Measurements from ENCODE around the gene ADAMTS12. TPM values are rescaled to one million over a fixed set of nuclear protein-coding genes. Genes with fewer than 3 reads are reported as not detected.

ADAMTS12 gene
- total and polyA plus RNA-seq, 9 of the 15 experiments (the other 6 are each of a cell fraction or from before 2014, with no cell fraction given), result 0.11 TPM; not detected in 8

DNA sequence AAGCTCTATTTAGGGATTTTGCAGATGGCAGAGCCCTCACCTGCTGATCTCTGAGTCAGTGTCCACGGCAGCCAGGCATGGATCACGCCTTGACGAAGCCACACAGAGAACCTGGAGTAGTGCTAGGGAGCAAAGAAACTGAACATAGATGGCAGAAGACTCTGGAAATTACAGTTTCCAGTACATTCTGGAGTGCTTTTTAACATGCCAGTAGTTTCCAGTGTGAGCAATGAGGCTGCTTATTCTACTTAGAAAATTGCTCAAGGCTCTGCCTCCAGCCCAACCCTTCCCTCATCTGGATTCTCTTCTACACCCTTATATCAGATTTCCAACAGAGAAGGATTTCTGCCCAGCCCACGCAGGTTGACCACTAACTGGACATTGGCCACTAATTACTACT lies 203.3 kb downstream of the ADAMTS12 start (continued):
- TF ChIP-seq, protein P1, sequence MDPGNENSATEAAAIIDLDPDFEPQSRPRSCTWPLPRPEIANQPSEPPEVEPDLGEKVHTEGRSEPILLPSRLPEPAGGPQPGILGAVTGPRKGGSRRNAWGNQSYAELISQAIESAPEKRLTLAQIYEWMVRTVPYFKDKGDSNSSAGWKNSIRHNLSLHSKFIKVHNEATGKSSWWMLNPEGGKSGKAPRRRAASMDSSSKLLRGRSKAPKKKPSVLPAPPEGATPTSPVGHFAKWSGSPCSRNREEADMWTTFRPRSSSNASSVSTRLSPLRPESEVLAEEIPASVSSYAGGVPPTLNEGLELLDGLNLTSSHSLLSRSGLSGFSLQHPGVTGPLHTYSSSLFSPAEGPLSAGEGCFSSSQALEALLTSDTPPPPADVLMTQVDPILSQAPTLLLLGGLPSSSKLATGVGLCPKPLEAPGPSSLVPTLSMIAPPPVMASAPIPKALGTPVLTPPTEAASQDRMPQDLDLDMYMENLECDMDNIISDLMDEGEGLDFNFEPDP (CRISPR knock-in tag; IDR thresholded peaks at IDR 0.05), result no peak
- TF ChIP-seq CREB1 (IDR thresholded peaks at IDR 0.05) (no peak), CREB1 (CRISPR knock-in tag; IDR thresholded peaks at IDR 0.05) (no peak), LEF1 (IDR thresholded peaks at IDR 0.05) (no peak), ZNF174 (CRISPR knock-in tag; IDR thresholded peaks at IDR 0.05) (no peak), ZNF644 (tag; IDR thresholded peaks at IDR 0.05; ENCODE audit: low read depth) (no peak), ILF3 (IDR thresholded peaks at IDR 0.05; ENCODE audit: borderline replicate concordance) (no peak)
- TF ChIP-seq, protein P2, sequence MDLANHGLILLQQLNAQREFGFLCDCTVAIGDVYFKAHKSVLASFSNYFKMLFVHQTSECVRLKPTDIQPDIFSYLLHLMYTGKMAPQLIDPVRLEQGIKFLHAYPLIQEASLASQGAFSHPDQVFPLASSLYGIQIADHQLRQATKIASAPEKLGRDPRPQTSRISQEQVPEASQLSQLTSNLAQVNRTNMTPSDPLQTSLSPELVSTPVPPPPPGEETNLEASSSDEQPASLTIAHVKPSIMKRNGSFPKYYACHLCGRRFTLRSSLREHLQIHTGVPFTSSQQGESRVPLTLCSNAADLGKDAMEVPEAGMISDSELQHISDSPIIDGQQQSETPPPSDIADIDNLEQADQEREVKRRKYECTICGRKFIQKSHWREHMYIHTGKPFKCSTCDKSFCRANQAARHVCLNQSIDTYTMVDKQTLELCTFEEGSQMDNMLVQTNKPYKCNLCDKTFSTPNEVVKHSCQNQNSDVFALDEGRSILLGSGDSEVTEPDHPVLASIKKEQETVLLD (IDR thresholded peaks at IDR 0.05), result no peak

DNA sequence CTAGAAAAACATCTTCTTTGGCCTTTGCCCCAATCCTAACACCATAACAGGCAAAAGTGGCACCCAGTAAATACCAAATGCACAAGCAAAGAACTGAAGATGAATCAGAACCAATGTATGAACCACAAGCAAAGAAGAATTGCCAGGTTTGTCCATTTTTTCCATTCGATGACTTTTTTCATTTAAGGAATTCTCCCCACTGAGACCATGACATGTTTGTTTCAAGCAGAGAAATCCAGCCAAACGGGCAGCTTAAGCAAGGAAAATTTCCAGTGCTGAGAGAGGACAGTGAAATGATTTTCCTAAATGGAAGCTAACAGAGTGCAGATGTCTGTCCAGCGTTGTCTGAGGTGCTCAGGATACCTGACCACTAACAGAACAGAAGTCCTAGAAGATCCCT lies 203.7 kb downstream of the ADAMTS12 start:
- intact Hi-C loops (cut with micrococcal nuclease), result no loop called here
- H3K9me1 ChIP-seq (ENCODE audit: control insufficient read depth, insufficient read depth, low read length), result no peaks in the 10 kb centered on the region
- no peaks in the 10 kb centered on the region for H3K9me3 ChIP-seq (replicated peaks; ENCODE audit: control insufficient read depth, insufficient read depth, low read depth, low read length)
- DNase-seq (ENCODE audit: extremely low read depth in 1 of 4, low spot score in 3 of 4) (no peak), ATAC-seq (no peak), FAIRE-seq (no peak)
- BruUV-seq (replicated peaks), result no TSS peak
- no peaks in the 10 kb centered on the region for H3K36me3 ChIP-seq (ENCODE audit: control insufficient read depth, insufficient read depth, low read length)
- in situ Hi-C loops (cut with MboI), result no loop called here
- H3K4me2 ChIP-seq (ENCODE audit: insufficient read depth, low read length), result no peak overlapping the region
- no peak overlapping the region for H3K27ac ChIP-seq (ENCODE audit: extremely low read depth, low read depth, low read length)
- no peak overlapping the region for H2AFZ ChIP-seq (ENCODE audit: low read depth, low read length)
- no peaks in the 10 kb centered on the region for H3K79me2 ChIP-seq (ENCODE audit: control insufficient read depth, insufficient read depth, low read length)
- no peaks in the 10 kb centered on the region for H3K27me3 ChIP-seq (ENCODE audit: control insufficient read depth in 2 of 2, insufficient read depth in 2 of 2, low read length in 2 of 2)
- WGBS (ENCODE audit: insufficient coverage, low coverage, missing lambda C conversion rate), result 0% methylated on average over 3 of the region's 3 CpGs
- no peaks in the 10 kb centered on the region for H4K20me1 ChIP-seq (replicated peaks; ENCODE audit: control insufficient read depth, insufficient read depth, low read length)
- ChIA-PET CTCF (ENCODE audit: low intra/inter-chr PET ratio) (no interaction called here), POLR2A (no interaction called here)
- H3K9ac ChIP-seq (ENCODE audit: insufficient read depth in 1 of 2, low read depth in 2 of 2, low read length in 2 of 2), result no peak overlapping the region
- H3K4me3 ChIP-seq, result no peak overlapping the region
- no peaks in the 10 kb centered on the region for H3K4me1 ChIP-seq (replicated peaks in 1 of 2; ENCODE audit: control insufficient read depth in 2 of 2, insufficient read depth in 2 of 2, low read length in 2 of 2)
- TF ChIP-seq, protein P3, sequence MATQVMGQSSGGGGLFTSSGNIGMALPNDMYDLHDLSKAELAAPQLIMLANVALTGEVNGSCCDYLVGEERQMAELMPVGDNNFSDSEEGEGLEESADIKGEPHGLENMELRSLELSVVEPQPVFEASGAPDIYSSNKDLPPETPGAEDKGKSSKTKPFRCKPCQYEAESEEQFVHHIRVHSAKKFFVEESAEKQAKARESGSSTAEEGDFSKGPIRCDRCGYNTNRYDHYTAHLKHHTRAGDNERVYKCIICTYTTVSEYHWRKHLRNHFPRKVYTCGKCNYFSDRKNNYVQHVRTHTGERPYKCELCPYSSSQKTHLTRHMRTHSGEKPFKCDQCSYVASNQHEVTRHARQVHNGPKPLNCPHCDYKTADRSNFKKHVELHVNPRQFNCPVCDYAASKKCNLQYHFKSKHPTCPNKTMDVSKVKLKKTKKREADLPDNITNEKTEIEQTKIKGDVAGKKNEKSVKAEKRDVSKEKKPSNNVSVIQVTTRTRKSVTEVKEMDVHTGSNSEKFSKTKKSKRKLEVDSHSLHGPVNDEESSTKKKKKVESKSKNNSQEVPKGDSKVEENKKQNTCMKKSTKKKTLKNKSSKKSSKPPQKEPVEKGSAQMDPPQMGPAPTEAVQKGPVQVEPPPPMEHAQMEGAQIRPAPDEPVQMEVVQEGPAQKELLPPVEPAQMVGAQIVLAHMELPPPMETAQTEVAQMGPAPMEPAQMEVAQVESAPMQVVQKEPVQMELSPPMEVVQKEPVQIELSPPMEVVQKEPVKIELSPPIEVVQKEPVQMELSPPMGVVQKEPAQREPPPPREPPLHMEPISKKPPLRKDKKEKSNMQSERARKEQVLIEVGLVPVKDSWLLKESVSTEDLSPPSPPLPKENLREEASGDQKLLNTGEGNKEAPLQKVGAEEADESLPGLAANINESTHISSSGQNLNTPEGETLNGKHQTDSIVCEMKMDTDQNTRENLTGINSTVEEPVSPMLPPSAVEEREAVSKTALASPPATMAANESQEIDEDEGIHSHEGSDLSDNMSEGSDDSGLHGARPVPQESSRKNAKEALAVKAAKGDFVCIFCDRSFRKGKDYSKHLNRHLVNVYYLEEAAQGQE (IDR thresholded peaks at IDR 0.05; ENCODE audit: borderline replicate concordance), result no peak
- TF ChIP-seq, protein P3 (CRISPR knock-in tag; IDR thresholded peaks at IDR 0.05; ENCODE audit: low read depth), result no peak
- no peak for TF ChIP-seq NCOA6 (IDR thresholded peaks at IDR 0.05)
- no peak for TF ChIP-seq ZNF551 (CRISPR knock-in tag; IDR thresholded peaks at IDR 0.05)
